Cerebellar cortex (tissue), 1 donor: ENCODE data around the gene GGACT.

Source experiments
- DNase-seq: peaks from one replicate; pipeline ENCODE4 v3.0.0-alpha.2; 2015; ENCODE audit warnings: low spot score

GGACT gene

GRCh38 chr13:100513171-100513570 lies 75.4 kb downstream of the GGACT start:
- DNase-seq, result no peak

GRCh38 chr13:100512422-100512821 lies 76.2 kb downstream of the GGACT start:
- DNase-seq, result no peak

DNA sequence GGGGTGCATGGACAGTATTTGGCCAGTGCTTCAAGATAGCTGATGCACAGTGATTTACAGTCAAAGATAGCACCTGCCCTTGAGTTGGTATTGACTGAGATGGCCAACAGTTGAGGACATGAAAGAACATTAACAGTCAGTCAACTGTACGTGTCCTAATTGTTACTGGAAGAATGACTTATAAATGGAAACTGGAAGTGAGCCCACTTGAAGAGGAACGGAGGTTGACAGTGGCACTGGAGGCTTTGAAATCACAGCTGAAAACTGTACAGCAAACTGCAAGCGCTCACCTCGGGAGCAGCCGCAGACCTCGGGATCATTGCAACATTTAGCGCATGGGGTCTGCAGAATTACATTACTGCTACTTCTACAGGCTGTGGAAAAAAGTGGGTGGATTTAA lies 77.1 kb downstream of the GGACT start:
- no peak for DNase-seq

- no peak for DNase-seq
Measured at GRCh38 chr13:100510208-100510957, 78.2 kb downstream of the GGACT start.

DNA sequence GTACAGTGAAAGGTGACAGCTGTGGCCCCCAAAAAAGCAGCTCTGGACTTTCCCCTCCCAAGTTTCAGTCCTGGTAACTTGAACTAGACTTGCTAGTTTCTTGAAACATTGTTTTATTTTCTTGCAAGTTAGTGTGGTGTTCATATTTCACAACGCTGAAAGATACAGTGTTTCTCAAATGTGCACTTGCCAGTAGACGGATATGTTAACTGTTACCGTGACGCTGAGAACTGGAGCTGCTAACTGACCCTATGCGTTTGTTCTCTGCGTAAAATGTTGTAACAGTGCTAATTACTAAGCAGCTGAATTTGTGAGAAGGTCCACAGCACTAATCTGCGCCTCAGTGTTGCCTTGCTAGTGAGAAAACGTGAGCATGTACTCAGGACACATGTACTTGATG lies 79.6 kb downstream of the GGACT start:
- no peak for DNase-seq

DNA sequence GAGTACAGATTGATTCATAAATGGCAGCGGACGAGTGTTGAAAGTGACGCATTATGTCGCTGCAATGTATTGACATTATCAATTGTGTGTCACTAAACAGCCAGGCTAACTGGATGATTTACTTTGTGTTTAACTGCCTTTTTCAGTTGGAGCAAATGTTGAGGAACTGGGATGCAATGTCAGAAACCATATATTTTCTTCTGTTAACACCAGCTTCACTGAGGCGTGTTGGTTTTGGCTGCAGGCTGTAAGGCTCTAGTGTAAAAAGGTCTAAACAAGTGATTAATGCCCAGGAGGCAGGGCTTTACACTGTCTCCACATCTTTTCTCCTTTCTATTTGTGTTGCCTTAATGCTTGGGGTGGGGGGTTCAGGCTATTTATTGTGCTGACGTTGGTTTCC lies 80.1 kb downstream of the GGACT start:
- no peak for DNase-seq

DNA sequence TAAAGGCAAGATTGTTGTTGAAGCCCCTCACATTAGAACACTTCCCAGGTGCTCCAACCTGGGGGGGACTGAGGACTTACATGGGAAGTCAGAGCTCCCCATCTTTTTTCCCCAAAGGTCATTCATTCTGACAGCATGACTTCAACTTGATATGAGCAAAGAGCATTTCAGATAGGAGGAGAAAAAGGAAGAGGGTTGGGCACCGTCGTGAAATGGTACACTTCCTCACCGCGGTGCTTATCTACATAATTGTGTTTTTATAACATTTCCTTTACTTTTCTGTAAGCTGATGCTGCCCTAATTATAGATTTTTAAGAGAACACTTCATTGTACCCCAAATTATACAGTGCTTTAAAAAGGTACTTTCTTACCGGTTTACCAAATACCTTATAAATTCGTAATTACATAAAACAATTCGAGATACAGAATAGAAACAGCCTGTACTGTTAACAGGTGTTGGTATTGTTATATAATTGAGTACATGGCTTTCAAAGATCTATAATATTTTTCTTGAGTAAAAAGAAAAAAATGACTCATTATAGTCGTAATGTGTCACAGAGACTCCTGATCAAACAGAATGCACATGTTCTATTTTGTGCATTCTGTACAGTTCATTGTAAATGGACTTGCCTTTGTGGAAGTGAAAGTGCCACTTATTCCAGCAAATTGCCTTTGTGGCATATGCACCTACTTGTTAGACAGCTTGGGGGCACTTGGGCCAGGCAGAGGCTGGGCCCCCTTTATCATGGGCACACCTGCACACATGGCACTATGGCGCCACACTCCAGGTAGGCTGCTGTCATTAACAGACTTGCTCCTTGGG lies 81.8 kb downstream of the GGACT start:
- DNase-seq, result no peak

DNA sequence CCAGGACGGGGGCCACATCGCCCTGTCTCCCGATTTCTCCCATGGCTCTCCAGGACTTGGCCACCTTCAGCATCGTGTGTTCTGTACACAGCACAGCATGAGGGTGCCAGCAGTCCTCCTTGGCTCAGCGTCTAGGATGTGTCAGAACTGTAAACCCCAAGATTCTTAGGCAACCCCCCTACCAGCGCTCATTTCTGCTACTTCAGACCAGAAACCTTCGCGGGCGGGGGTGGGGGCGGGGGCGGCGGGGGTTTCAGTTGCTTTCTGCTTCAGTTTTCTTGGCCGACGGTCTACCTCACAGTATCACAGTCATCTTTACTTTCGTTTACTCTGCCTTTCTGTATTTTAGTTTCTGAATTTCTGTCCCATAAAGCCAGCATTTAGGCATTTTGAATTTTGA lies 82.4 kb downstream of the GGACT start:
- DNase-seq, result no peak

- no peak for DNase-seq
Measured at GRCh38 chr13:100503622-100504021, 85.0 kb downstream of the GGACT start.

DNA sequence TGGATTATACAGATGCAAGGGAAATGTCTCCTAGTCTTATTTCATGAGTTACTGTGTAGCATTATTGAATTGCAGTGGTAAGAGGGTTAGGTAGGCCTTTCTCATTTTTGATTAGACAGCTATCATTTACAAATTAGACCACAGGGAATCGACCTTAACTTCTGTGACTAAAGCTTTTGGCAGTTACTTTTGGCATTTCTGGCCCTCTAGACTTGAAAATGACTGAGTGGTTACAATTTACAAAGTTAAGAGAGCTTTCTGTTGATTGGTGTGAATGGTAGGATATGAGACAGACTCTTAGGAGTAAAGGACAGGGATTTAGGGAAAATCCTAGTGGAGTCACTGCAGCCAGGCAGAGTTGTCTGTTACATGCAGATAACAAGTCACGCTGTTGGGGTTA lies 86.1 kb downstream of the GGACT start:
- no peak for DNase-seq

GRCh38 chr13:100497389-100497788 lies 91.2 kb downstream of the GGACT start:
- DNase-seq, result no peak

DNA sequence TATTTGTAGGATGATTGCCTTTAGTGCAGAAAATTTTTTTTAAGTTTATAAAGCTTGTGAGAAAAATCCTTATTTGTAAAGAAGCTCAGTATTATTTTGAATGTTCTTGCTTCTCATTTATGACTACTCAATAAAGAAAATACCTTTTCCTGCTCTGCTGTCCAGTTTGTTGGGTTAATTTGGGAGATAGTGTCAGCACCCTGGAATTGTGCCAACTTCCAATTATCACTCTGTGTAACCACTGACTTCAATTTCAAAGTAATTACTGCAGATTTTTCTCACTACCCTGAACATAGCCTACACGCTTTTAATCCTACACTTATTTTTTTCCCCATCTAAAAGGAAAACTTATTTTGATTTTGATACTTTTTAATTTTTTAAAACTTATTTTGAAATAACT lies 93.1 kb downstream of the GGACT start:
- no peak for DNase-seq

DNA sequence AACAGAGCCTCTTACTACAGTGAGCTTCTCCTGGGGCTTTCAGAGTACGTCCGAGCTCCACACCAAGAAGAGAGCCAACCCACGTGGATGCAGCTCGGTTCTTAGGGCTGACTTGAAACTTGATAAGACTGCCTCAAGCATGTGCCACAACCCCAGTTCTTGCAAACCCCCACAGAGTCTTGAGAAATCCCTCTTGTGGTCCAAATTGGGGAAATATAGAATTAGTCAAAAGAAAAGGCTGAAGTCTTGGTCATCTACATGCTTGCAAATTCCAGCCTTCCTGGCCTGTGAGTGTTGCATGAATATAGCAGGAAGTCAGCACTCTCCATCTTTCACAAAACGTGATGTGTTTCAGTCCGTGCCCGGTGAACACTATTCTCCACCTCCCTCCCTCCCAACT lies 95.2 kb downstream of the GGACT start:
- no peak for DNase-seq

GRCh38 chr13:100491164-100491842 lies 97.3 kb downstream of the GGACT start:
- peak; percentile 61 for DNase-seq

DNA sequence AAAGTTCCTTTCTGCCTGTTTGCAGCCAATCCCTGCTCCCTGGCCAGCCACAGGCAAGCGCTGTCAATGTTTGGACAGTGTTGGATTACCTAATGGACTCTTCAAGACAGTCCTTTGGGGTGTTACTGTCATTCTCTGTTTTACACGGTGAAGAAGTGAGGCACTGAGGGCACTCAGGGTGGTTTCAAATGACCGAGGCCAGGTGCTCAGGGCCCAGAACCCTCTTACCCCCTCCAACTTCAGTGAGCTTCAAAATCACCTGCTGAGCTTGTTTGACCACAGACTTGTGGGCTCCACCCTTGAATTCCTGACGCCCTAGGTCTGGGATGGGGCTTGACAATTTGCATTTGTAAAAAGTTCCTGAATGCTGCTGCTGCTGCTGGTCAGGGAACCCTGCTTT lies 97.9 kb downstream of the GGACT start:
- no peak for DNase-seq

DNA sequence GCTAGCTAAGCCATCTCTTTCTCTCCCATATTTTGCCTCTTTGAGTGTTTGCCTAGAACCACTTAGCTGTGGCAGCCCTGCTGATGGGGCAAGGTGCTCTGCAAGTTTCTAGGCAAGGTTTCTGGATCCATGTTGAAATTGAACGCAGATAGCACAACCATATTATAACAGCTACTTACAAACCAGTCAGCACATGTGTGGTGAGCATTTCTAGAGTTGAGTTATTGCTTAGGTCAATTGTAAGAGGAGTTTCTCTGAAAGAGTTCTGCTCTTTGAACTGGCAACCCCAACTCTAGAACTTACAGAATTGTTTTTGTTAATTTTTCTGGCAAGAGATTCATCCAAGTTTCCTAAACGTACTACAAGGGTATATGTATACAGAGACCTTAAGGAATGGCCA lies 103.3 kb downstream of the GGACT start:
- DNase-seq, result no peak

DNA sequence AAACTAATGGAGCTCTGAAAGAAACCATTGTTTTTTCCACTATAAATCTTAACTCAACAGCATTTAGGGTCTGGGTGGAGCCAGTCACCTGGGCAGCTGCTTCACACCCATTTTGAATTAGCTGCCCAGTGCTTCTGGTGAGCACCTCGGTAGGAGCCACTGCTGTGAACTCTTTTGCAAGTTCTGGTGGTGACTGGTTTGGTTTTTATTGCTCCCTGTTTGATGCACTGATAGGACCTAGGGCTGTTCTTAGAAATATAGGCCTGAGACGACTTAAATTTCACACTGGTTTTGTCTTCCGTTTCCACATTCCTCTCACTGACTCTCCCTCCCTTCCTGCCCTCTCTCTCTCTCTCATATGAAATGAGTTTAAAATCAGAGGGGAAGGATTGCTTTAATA lies 103.9 kb downstream of the GGACT start:
- DNase-seq, result no peak

GRCh38 chr13:100483841-100484381 lies 104.7 kb downstream of the GGACT start:
- no peak for DNase-seq

DNA sequence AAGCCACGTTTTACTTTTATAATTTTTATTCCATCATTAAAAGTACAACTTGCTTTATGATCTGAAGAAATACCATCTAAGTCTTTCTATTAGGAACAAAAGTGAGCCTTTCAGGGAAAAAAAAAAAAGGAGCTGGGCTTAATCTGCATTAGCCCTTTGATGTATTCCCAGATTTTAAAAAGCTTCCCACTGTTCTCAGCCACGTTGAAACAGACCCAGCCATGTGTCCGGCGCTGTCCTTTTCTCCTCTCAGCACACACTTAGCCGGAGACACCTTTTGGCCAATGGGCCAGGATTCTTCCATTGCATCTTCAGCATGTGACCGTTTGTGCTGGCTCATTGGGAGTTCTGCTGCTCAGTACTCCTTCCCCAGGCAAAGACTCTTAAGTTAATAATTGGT lies 105.5 kb downstream of the GGACT start:
- DNase-seq, result no peak

GRCh38 chr13:100480676-100481075 lies 107.9 kb downstream of the GGACT start:
- no peak for DNase-seq
